PC-3 (cell line): ENCODE data around the gene OSBPL2.

Experiments used
- CTCF ChIP-seq: fragments of 300-600 bp; sonication (generic); conservative IDR thresholded peaks from 2 replicates; pipeline ENCODE4 v1.5.1; 2017; ENCODE audit warnings: antibody characterized with exemption, low read depth, mild to moderate bottlenecking, low read length
- EZH2 ChIP-seq: fragments of 300-600 bp; sonication (generic); IDR thresholded peaks from one replicate; pipeline ENCODE4 v1.6.1; 2017; ENCODE audit warnings: antibody characterized with exemption, mild to moderate bottlenecking, low read length; ENCODE audit not compliant: unreplicated experiment
- EZH2phosphoT487 ChIP-seq: fragments of 300-600 bp; sonication (generic); IDR thresholded peaks from 2 replicates; pipeline ENCODE4 v1.6.1; 2018; ENCODE audit warnings: mild to moderate bottlenecking, antibody characterized with exemption, low read length, borderline replicate concordance

DNA sequence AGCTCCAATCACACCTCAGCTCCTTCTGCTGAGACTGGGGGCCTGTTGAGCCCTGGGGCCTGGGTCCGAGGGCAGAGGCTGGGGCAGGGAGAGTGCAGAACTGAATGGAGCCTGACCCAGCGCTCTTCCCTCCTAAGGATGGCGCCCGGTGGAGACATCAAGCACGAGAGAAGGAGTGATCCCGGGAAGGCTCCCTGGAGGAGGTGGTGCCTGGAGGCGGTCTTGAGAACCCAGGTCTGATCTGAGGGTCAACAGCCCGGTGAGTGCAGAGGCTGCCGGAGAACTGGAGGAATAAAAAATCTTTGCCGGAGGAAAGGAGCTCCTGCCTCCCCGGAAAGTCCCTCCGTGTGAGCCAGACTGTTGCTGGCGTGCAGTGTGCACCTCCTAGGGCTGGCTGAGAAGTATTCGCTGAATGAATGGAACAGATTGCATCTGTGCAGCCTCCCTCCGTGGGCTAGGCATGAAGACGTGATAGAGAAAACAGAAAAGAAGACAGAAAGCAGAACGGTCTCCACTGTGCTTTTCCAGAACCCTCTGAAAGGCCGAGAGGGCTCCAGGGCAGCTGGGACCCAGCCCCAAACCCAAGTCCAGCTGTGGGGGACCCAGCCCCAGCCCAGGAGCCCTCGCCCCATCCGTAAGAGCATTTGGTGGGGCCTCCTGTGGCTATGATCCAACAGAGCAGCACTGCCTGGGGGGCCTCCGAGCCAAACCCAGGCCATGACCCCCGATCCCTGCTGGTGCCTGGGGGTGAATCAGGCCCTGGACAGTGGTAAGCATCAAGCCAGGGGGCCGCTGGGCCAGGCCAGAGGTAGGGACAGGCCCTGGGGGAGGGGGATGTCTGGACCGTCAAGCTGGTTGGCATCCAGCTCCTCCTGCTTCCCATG, 11.4 kb upstream of the OSBPL2 start:
- TF ChIP-seq CTCF (no peak), EZH2 (no peak), EZH2phosphoT487 (no peak)
